ENCODE results near the gene LRRC28. TPM values are rescaled to one million over a fixed set of nuclear protein-coding genes. Genes with fewer than 3 reads are reported as not detected.

LRRC28 gene
- total and polyA plus RNA-seq, 2 donors (not counting 1 experiment from before 2014, with no cell fraction given): 20.1 to 23.8 TPM

DNA sequence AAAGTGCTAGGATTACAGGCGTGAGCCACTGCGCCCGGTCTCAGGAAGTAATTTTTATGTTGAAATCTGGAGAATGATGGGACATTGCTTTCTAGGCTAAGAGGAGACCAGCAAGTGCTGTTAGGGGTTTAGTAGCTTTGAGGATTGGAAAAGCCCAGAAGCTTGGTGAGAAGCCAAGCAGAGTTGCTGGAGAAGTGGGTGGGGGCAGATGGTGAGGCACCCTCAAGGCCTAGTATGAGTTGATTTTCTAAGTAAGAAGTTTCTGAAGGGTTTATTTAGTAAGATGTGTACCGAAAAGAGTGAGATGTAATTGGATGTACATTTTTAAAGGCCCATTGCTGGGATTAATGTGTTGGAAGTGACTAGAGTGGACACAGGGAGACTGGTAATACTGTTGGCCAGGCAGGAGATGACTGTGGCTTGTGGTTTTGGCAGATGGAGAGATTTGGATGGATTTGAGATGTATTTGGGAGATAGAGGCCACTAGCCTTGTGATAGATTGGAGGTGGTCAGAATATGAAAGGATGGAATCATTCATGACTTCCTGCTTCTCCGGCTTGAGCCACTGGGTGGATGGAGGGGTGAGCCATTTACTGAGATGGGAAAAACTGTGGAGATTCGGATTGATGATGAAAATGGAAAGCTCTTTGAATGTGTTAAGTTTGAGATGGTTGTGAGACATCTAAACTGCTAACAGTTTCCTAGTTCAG is 2.3 kb downstream of the LRRC28 start:
- no peak overlapping the region for H2AFZ ChIP-seq (ENCODE audit: low read length)
- no peak overlapping the region for H3K9ac ChIP-seq (ENCODE audit: insufficient read depth, low read length)
- no peaks in the 10 kb centered on the region for H3K27me3 ChIP-seq (ENCODE audit: control insufficient read depth, insufficient read depth, low read length)
- peaks cover 3% of the 10 kb centered on the region for H3K79me2 ChIP-seq (ENCODE audit: control insufficient read depth, insufficient read depth, low read length)
- peak; percentile 59 to 94 for DNase-seq (ENCODE audit: low read depth in 2 of 2)
- H3K27ac ChIP-seq (ENCODE audit: insufficient read depth, low read length): no peak overlapping the region
- peak overlapping the region; percentile 46 for H3K4me2 ChIP-seq (ENCODE audit: extremely low read depth, insufficient read depth, low read length)
- TF ChIP-seq, protein P1, sequence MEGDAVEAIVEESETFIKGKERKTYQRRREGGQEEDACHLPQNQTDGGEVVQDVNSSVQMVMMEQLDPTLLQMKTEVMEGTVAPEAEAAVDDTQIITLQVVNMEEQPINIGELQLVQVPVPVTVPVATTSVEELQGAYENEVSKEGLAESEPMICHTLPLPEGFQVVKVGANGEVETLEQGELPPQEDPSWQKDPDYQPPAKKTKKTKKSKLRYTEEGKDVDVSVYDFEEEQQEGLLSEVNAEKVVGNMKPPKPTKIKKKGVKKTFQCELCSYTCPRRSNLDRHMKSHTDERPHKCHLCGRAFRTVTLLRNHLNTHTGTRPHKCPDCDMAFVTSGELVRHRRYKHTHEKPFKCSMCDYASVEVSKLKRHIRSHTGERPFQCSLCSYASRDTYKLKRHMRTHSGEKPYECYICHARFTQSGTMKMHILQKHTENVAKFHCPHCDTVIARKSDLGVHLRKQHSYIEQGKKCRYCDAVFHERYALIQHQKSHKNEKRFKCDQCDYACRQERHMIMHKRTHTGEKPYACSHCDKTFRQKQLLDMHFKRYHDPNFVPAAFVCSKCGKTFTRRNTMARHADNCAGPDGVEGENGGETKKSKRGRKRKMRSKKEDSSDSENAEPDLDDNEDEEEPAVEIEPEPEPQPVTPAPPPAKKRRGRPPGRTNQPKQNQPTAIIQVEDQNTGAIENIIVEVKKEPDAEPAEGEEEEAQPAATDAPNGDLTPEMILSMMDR (conservative IDR thresholded peaks at IDR 0.05 in 1 of 2, IDR thresholded peaks at IDR 0.05 in 1 of 2; ENCODE audit: low read depth in 1 of 2, low read length in 2 of 2): peak in 1 of 2 donors; percentile 9
- TF ChIP-seq EZH2 (IDR thresholded peaks at IDR 0.05; ENCODE audit: low read length, missing control alignments): no peak
- no peaks in the 10 kb centered on the region for H3K9me3 ChIP-seq (ENCODE audit: control insufficient read depth, insufficient read depth, low read depth, low read length)
- H4K20me1 ChIP-seq (ENCODE audit: control insufficient read depth, extremely low read depth, insufficient read depth, low read length): no peaks in the 10 kb centered on the region
- peak overlapping the region in 2 of 4 experiments; percentile 8 to 10 for H3K4me3 ChIP-seq (replicated peaks in 1 of 4; ENCODE audit: control extremely low read depth in 1 of 4, insufficient read depth in 1 of 4, low read depth in 3 of 4, low read length in 4 of 4)
- peaks cover 2% of the 10 kb centered on the region for H3K36me3 ChIP-seq (ENCODE audit: control insufficient read depth, insufficient read depth, low read length)
- H3K4me1 ChIP-seq (ENCODE audit: control insufficient read depth, extremely low read depth, insufficient read depth, low read length): peaks cover 7% of the 10 kb centered on the region

DNA sequence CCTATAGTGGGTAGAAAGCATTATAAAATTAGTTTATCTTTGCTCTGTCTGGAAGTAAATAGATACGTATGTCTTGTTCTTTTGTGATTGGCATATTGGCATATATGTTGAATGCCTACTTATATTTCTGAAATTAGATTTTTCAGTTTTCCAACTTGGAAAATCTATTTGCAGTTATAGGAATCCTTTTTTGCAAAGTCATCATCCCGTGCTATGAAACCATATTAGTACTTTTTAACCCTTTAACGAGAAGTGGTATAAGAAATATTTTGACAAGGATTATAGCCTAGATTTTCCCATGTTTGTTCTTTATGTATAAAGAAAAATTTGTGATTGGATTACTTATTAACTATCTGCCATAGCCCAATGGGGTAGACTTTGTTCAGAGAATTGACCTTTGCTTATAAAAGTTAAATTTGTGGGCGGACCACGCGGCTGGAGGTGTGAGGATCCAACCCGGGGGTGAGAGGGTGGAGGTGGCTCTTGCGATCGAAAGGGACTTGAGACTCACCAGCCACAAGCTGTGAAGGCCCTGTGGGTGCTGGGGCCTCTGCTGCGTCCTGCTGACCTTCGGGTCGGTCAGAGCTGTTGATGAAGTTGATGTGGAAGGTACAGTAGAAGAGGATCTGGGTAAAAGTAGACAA is 5.9 kb downstream of the LRRC28 start:
- TF ChIP-seq EZH2 (IDR thresholded peaks at IDR 0.05; ENCODE audit: low read length, missing control alignments): no peak
- TF ChIP-seq, protein P1 (conservative IDR thresholded peaks at IDR 0.05 in 1 of 2, IDR thresholded peaks at IDR 0.05 in 1 of 2; ENCODE audit: low read depth in 1 of 2, low read length in 2 of 2): no peak

DNA sequence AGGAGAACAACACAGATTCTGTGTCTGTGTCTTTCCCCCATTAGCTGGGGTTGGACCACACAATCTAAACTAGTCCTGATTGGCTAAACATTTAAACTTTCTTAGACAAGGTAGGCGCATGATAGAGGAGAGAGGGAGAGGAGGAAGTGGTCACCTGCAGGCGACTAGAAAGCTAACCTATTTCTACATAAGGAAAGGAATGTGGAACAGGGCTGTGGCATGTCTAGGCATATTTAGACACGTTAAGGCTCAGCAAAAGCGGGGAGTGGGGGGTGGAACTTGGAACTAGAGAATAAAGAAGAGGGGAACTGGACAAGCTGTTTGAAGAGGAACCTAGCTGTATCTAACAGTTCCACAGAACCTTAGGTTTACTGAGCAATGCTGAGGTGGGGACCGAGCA is 12.8 kb downstream of the LRRC28 start:
- TF ChIP-seq EZH2 (IDR thresholded peaks at IDR 0.05; ENCODE audit: low read length, missing control alignments): no peak
- TF ChIP-seq, protein P1 (conservative IDR thresholded peaks at IDR 0.05 in 1 of 2, IDR thresholded peaks at IDR 0.05 in 1 of 2; ENCODE audit: low read depth in 1 of 2, low read length in 2 of 2): no peak
- Histone ChIP-seq H3K9me3 (ENCODE audit: control insufficient read depth, insufficient read depth, low read depth, low read length) (no peaks in the 10 kb centered on the region), H3K36me3 (ENCODE audit: control insufficient read depth, insufficient read depth, low read length) (no peaks in the 10 kb centered on the region), H3K4me3 (replicated peaks in 1 of 4; ENCODE audit: control extremely low read depth in 1 of 4, insufficient read depth in 1 of 4, low read depth in 3 of 4, low read length in 4 of 4) (no peak overlapping the region), H4K20me1 (ENCODE audit: control insufficient read depth, extremely low read depth, insufficient read depth, low read length) (no peaks in the 10 kb centered on the region), H3K79me2 (ENCODE audit: control insufficient read depth, insufficient read depth, low read length) (no peaks in the 10 kb centered on the region), H3K27me3 (ENCODE audit: control insufficient read depth, insufficient read depth, low read length) (no peaks in the 10 kb centered on the region), H3K9ac (ENCODE audit: insufficient read depth, low read length) (no peak overlapping the region), H2AFZ (ENCODE audit: low read length) (no peak overlapping the region), H3K4me2 (ENCODE audit: extremely low read depth, insufficient read depth, low read length) (no peak overlapping the region), H3K27ac (ENCODE audit: insufficient read depth, low read length) (no peak overlapping the region), H3K4me1 (ENCODE audit: control insufficient read depth, extremely low read depth, insufficient read depth, low read length) (no peaks in the 10 kb centered on the region)
- no peak for DNase-seq (ENCODE audit: low read depth in 2 of 2)

More for the DNA sequence above, 5.9 kb downstream of the LRRC28 start:
- H3K9me3 ChIP-seq (ENCODE audit: control insufficient read depth, insufficient read depth, low read depth, low read length): no peaks in the 10 kb centered on the region
- no peak for DNase-seq (ENCODE audit: low read depth in 2 of 2)
- H4K20me1 ChIP-seq (ENCODE audit: control insufficient read depth, extremely low read depth, insufficient read depth, low read length): no peaks in the 10 kb centered on the region
- no peak overlapping the region for H3K9ac ChIP-seq (ENCODE audit: insufficient read depth, low read length)
- peaks cover 4% of the 10 kb centered on the region for H3K4me1 ChIP-seq (ENCODE audit: control insufficient read depth, extremely low read depth, insufficient read depth, low read length)
- no peak overlapping the region for H2AFZ ChIP-seq (ENCODE audit: low read length)
- H3K4me3 ChIP-seq (replicated peaks in 1 of 4; ENCODE audit: control extremely low read depth in 1 of 4, insufficient read depth in 1 of 4, low read depth in 3 of 4, low read length in 4 of 4): no peak overlapping the region
- no peaks in the 10 kb centered on the region for H3K27me3 ChIP-seq (ENCODE audit: control insufficient read depth, insufficient read depth, low read length)
- peaks cover 2% of the 10 kb centered on the region for H3K36me3 ChIP-seq (ENCODE audit: control insufficient read depth, insufficient read depth, low read length)
- H3K79me2 ChIP-seq (ENCODE audit: control insufficient read depth, insufficient read depth, low read length): peaks cover 1% of the 10 kb centered on the region
- no peak overlapping the region for H3K27ac ChIP-seq (ENCODE audit: insufficient read depth, low read length)
- no peak overlapping the region for H3K4me2 ChIP-seq (ENCODE audit: extremely low read depth, insufficient read depth, low read length)
